Activated CD8-positive, alpha-beta memory T cell treated with anti-CD3 and anti-CD28 coated beads, Interleukin-2, amount 50 U/mL, for 4 hours (primary cell): Measurements from ENCODE around the gene PIP5K1A.
"Not testable (repeated sequence)": the region's sequence is repeated elsewhere in the genome, so short reads cannot be mapped to it uniquely, and the experiment has no call there.

Experiments
- DNase-seq: peaks from one replicate; pipeline ENCODE4 v3.0.0-alpha.2; 2020

Gene PIP5K1A

GRCh38 chr1:151259351-151259750 lies 61.0 kb downstream of the PIP5K1A start:
- DNase-seq, result no peak

- DNase-seq, result no peak
These were observed 67.3 kb downstream of the PIP5K1A start for GRCh38 chr1:151265446-151266236.

GRCh38 chr1:151266315-151266714 lies 68.0 kb downstream of the PIP5K1A start:
- no peak for DNase-seq

GRCh38 chr1:151266821-151267220 lies 68.5 kb downstream of the PIP5K1A start:
- DNase-seq, result no peak

GRCh38 chr1:151267760-151268159 lies 69.4 kb downstream of the PIP5K1A start:
- DNase-seq, result no peak

GRCh38 chr1:151273924-151274466 lies 75.6 kb downstream of the PIP5K1A start:
- no peak for DNase-seq

GRCh38 chr1:151275341-151275740 lies 77.0 kb downstream of the PIP5K1A start:
- not testable (repeated sequence) for DNase-seq

- no peak for DNase-seq
These were observed 78.9 kb downstream of the PIP5K1A start for GRCh38 chr1:151277249-151277648.

- DNase-seq, result peak; percentile 96
These were observed 83.0 kb downstream of the PIP5K1A start for GRCh38 chr1:151281225-151281968.

- DNase-seq, result peak; percentile 97
These were observed 83.9 kb downstream of the PIP5K1A start, which contains the start of gene ZNF687 for GRCh38 chr1:151281969-151282882. TSS of gene ZNF687 (plus strand) at chr1:151282299. CDS start at chr1:151286292, 3,993 bp downstream.

- DNase-seq, result peak; percentile 26
These were observed 84.8 kb downstream of the PIP5K1A start for GRCh38 chr1:151282883-151283725.

GRCh38 chr1:151284013-151284577 lies 85.7 kb downstream of the PIP5K1A start:
- no peak for DNase-seq

- no peak for DNase-seq
These were observed 88.4 kb downstream of the PIP5K1A start for GRCh38 chr1:151286619-151287340.

- DNase-seq, result no peak
These were observed 89.0 kb downstream of the PIP5K1A start for GRCh38 chr1:151287341-151287699.

- no peak for DNase-seq
These were observed 89.6 kb downstream of the PIP5K1A start for GRCh38 chr1:151287767-151288500.

- DNase-seq, result no peak
These were observed 90.2 kb downstream of the PIP5K1A start for GRCh38 chr1:151288502-151288901.

GRCh38 chr1:151289080-151289935 lies 91.0 kb downstream of the PIP5K1A start:
- no peak for DNase-seq

GRCh38 chr1:151289991-151290708 lies 91.8 kb downstream of the PIP5K1A start:
- DNase-seq, result no peak
